Common myeloid progenitor, CD34-positive (primary cell): ENCODE measurements around the gene PIGM.

Experiments
- CTCF ChIA-PET: fragments of 350-600 bp; sonication (Branson Sonifier 250); formaldehyde crosslinking; loops from one replicate; lab custom pipeline; 2021; ENCODE audit warnings: antibody characterized with exemption; lab: Charles Lee
- POLR2A ChIA-PET: fragments of 350-600 bp; sonication (Branson Sonifier 250); formaldehyde crosslinking; loops from one replicate; lab custom pipeline; 2021; ENCODE audit warnings: antibody characterized with exemption; lab: Charles Lee
- DNase-seq, 3 donors: peaks; one replicate each; pipeline versions ENCODE4 v3.0.0 to v3.0.0-alpha.2; 2013
- H3K27ac ChIP-seq, 2 experiments: 1 replicate in 1 of 2; 2 replicates in 1 of 2; pipeline ENCODE4 v1.7.0; 2013; ENCODE audit warnings: inconsistent platforms in 2 of 2, low read length in 2 of 2, mild to moderate bottlenecking in 2 of 2, low read depth in 1 of 2, moderate library complexity in 1 of 2; ENCODE audit not compliant: severe bottlenecking in 2 of 2, insufficient read depth in 1 of 2, poor library complexity in 1 of 2
- H3K27me3 ChIP-seq, 5 experiments: replicated peaks in 2 of 5; 1 replicate in 3 of 5; 2 replicates in 2 of 5; pipeline versions ENCODE4 v1.6.1 to v1.7.0; 2013; ENCODE audit warnings: low read length in 4 of 5, mild to moderate bottlenecking in 2 of 5, moderate library complexity in 2 of 5, inconsistent platforms in 1 of 5; ENCODE audit not compliant: insufficient read depth in 5 of 5, control insufficient read depth in 4 of 5
- H3K36me3 ChIP-seq, 4 experiments: 1 replicate in 2 of 4; 2 replicates in 2 of 4; pipeline versions ENCODE4 v1.6.1 to v1.7.0; 2013; ENCODE audit warnings: low read length in 3 of 4, control low read depth in 1 of 4, mild to moderate bottlenecking in 1 of 4; ENCODE audit not compliant: control insufficient read depth in 4 of 4, insufficient read depth in 4 of 4
- H3K4me1 ChIP-seq, 4 experiments: 1 replicate in 3 of 4; 2 replicates in 1 of 4; pipeline versions ENCODE4 v1.6.1 to v1.7.1; 2013; ENCODE audit warnings: low read length in 3 of 4, mild to moderate bottlenecking in 3 of 4, control low read depth in 1 of 4, inconsistent platforms in 1 of 4, moderate library complexity in 1 of 4; ENCODE audit not compliant: control insufficient read depth in 4 of 4, insufficient read depth in 4 of 4; ENCODE audit errors: control extremely low read depth in 1 of 4
- H3K4me3 ChIP-seq, 7 experiments: 1 replicate in 4 of 7; 2 replicates in 3 of 7; pipeline versions ENCODE4 v1.5.1 to v1.7.0; 2013; ENCODE audit warnings: mild to moderate bottlenecking in 7 of 7, low read length in 6 of 7, moderate library complexity in 6 of 7, inconsistent platforms in 2 of 7, low read depth in 2 of 7, control low read depth in 1 of 7; ENCODE audit not compliant: insufficient read depth in 4 of 7, control insufficient read depth in 1 of 7; ENCODE audit errors: extremely low read depth in 1 of 7
- H3K9me3 ChIP-seq, 5 experiments: 1 replicate in 4 of 5; 2 replicates in 1 of 5; pipeline versions ENCODE4 v1.6.1 to v1.7.1; 2013; ENCODE audit warnings: low read length in 4 of 5, mild to moderate bottlenecking in 2 of 5, inconsistent platforms in 1 of 5, low read depth in 1 of 5, moderate library complexity in 1 of 5; ENCODE audit not compliant: control insufficient read depth in 4 of 5, insufficient read depth in 2 of 5; ENCODE audit errors: control extremely low read depth in 1 of 5
- WGBS: methylation state at CpG from one replicate; pipeline ENCODE4 v1.1.5; 2013; ENCODE audit not compliant: insufficient coverage; 5-methylcytosine and 5-hydroxymethylcytosine counted together

PIGM gene

GRCh38 chr1:160076295-160076694 is 44.5 kb upstream of the PIGM start:
- ChIA-PET CTCF (interaction anchor here (0.9 to 9.2 kb wide), 5 partner anchors 10 to 34 kb away, joined by 3 to 100 read pairs (median 32); no protein-coding TSS in a partner anchor), POLR2A (interaction anchor here (1.0 kb wide), 1 partner anchor 9 kb away, joined by 3 read pairs; no protein-coding TSS in a partner anchor)
- H3K4me3 ChIP-seq: no peak overlapping the region
- H3K27ac ChIP-seq: no peak overlapping the region
- 100% methylated on average over 2 of the region's 3 CpGs for WGBS
- no peaks in the 10 kb centered on the region for H3K36me3 ChIP-seq
- DNase-seq: no peak
- H3K27me3 ChIP-seq: peaks cover 13 to 31% (median 29%) of the 10 kb centered on the region in 5 experiments
- peaks cover 0 to 2% (median 0%) of the 10 kb centered on the region in 4 experiments for H3K4me1 ChIP-seq
- H3K9me3 ChIP-seq: no peaks in the 10 kb centered on the region

- Histone ChIP-seq H3K4me3 (no peak overlapping the region), H3K4me1 (peaks cover under 1 to 4% (median 3%) of the 10 kb centered on the region in 4 experiments), H3K9me3 (no peaks in the 10 kb centered on the region), H3K27ac (no peak overlapping the region), H3K36me3 (no peaks in the 10 kb centered on the region), H3K27me3 (peaks cover 13 to 30% (median 29%) of the 10 kb centered on the region in 5 experiments)
- ChIA-PET CTCF (interaction anchor here (0.9 to 9.2 kb wide), 5 partner anchors 9 to 33 kb away, joined by 3 to 100 read pairs (median 32); no protein-coding TSS in a partner anchor), POLR2A (interaction anchor here (1.0 kb wide), 1 partner anchor 8 kb away, joined by 3 read pairs; no protein-coding TSS in a partner anchor)
- DNase-seq: no peak
- 44% methylated on average over 1 of the region's 2 CpGs for WGBS
These were observed 44.0 kb upstream of the PIGM start for GRCh38 chr1:160075836-160076235.

GRCh38 chr1:160074865-160075264 is 43.1 kb upstream of the PIGM start:
- DNase-seq: no peak
- no peak overlapping the region for H3K4me3 ChIP-seq
- H3K4me1 ChIP-seq: peaks cover 6 to 12% (median 7%) of the 10 kb centered on the region in 4 experiments
- H3K27me3 ChIP-seq: peaks cover 4 to 24% (median 22%) of the 10 kb centered on the region in 5 experiments
- CTCF ChIA-PET: interaction anchor here (1.3 to 9.2 kb wide), 4 partner anchors 12 to 28 kb away, joined by 4 to 100 read pairs (median 36); no protein-coding TSS in a partner anchor
- no peak overlapping the region for H3K27ac ChIP-seq
- POLR2A ChIA-PET: no interaction called here
- no peaks in the 10 kb centered on the region for H3K36me3 ChIP-seq
- H3K9me3 ChIP-seq: no peaks in the 10 kb centered on the region
- 97% methylated on average over 4 of the region's 4 CpGs for WGBS

GRCh38 chr1:160071289-160071688 is 39.5 kb upstream of the PIGM start:
- no peaks in the 10 kb centered on the region for H3K9me3 ChIP-seq
- DNase-seq: no peak
- ChIA-PET CTCF (interaction anchor here (1.2 to 6.3 kb wide), 5 partner anchors 9 to 181 kb away, joined by 3 to 42 read pairs (median 12); partner anchors contain the start of genes IGSF8 and KCNJ9), POLR2A (no interaction called here)
- peaks cover 6 to 34% (median 23%) of the 10 kb centered on the region in 5 experiments for H3K27me3 ChIP-seq
- H3K36me3 ChIP-seq: no peaks in the 10 kb centered on the region
- H3K4me1 ChIP-seq: peaks cover 6 to 13% (median 8%) of the 10 kb centered on the region in 4 experiments
- H3K27ac ChIP-seq: no peak overlapping the region
- no peak overlapping the region for H3K4me3 ChIP-seq
- 94% methylated on average over 5 of the region's 5 CpGs for WGBS

- Histone ChIP-seq H3K9me3 (no peaks in the 10 kb centered on the region), H3K27me3 (peaks cover 6 to 30% (median 23%) of the 10 kb centered on the region in 5 experiments), H3K27ac (no peak overlapping the region), H3K36me3 (no peaks in the 10 kb centered on the region), H3K4me1 (peaks cover 6 to 13% (median 8%) of the 10 kb centered on the region in 4 experiments), H3K4me3 (peak overlapping the region; percentile 32 to 93 (median 77))
- peak; percentile 65 to 84 (median 79) for DNase-seq
- POLR2A ChIA-PET: no interaction called here
- CTCF ChIA-PET: interaction anchor here (1.0 to 6.3 kb wide), 7 partner anchors 10 to 221 kb away, joined by 3 to 42 read pairs (median 3); partner anchors contain the start of genes IGSF8 and KCNJ9
- 0% methylated on average over 38 of the region's 46 CpGs for WGBS
These were observed 38.7 kb upstream of the PIGM start for GRCh38 chr1:160070243-160071163.

- Histone ChIP-seq H3K27ac (no peak within 1 kb of the TSS), H3K4me1 (peaks cover 6 to 13% (median 8%) of the 10 kb centered on the region in 4 experiments), H3K36me3 (no peaks in the 10 kb centered on the region), H3K4me3 (peak within 1 kb of the TSS; percentile 32 to 93 (median 77)), H3K9me3 (no peaks in the 10 kb centered on the region), H3K27me3 (peaks cover 6 to 30% (median 23%) of the 10 kb centered on the region in 5 experiments)
- ChIA-PET CTCF (interaction anchor here (1.0 to 6.3 kb wide), 5 partner anchors 10 to 222 kb away, joined by 3 to 42 read pairs (median 3); partner anchors contain the start of gene KCNJ9), POLR2A (no interaction called here)
- WGBS: 9% methylated on average over 18 of the region's 32 CpGs
- DNase-seq: no peak
These were observed 37.9 kb upstream of the PIGM start, which contains the start of gene KCNJ10 for GRCh38 chr1:160069460-160070231. Gene KCNJ10, minus strand, starts transcription at chr1:160070160. Its CDS starts 27,628 bp downstream, at chr1:160042532.
